Neural progenitor cell (in vitro differentiated cells): Measurements from ENCODE around the gene OTOGL. TPM values are rescaled to one million over a fixed set of nuclear protein-coding genes. Genes with fewer than 3 reads are reported as not detected.

Experiments used
- DNase-seq: peaks from one replicate; pipeline ENCODE4 v3.0.0-alpha.2; 2016; ENCODE audit warnings: low spot score
- H2AFZ ChIP-seq: fragments of 200-600 bp; sonication (generic); replicated peaks from 2 replicates; pipeline ENCODE4 v1.6.1; 2016; ENCODE audit warnings: antibody characterized with exemption
- H3F3A ChIP-seq: fragments of 200-600 bp; sonication (generic); 2 replicates; pipeline ENCODE4 v1.6.1; 2016; ENCODE audit warnings: antibody characterized with exemption, low read depth
- H3K27ac ChIP-seq: fragments of 200-600 bp; sonication (generic); 2 replicates; pipeline ENCODE4 v1.5.1; 2016; ENCODE audit warnings: mild to moderate bottlenecking
- H3K27me3 ChIP-seq: fragments of 200-600 bp; sonication (generic); 2 replicates; pipeline ENCODE4 v1.6.1; 2016; ENCODE audit warnings: mild to moderate bottlenecking, moderate library complexity
- H3K36me3 ChIP-seq: fragments of 200-600 bp; sonication (generic); 2 replicates; pipeline ENCODE4 v1.5.1; 2016
- H3K4me1 ChIP-seq: fragments of 200-600 bp; sonication (generic); 2 replicates; pipeline ENCODE4 v1.6.1; 2016; ENCODE audit warnings: mixed run types
- H3K4me2 ChIP-seq: fragments of 200-600 bp; sonication (generic); 2 replicates; pipeline ENCODE4 v1.6.1; 2016
- H3K4me3 ChIP-seq: fragments of 200-600 bp; sonication (generic); 2 replicates; pipeline ENCODE4 v1.5.1; 2016
- H3K79me2 ChIP-seq: fragments of 200-600 bp; sonication (generic); 2 replicates; pipeline ENCODE4 v1.6.1; 2016; ENCODE audit warnings: low read depth
- H3K9ac ChIP-seq: fragments of 200-600 bp; sonication (generic); 2 replicates; pipeline ENCODE4 v1.6.1; 2016
- H3K9me3 ChIP-seq: fragments of 200-600 bp; sonication (generic); 2 replicates; pipeline ENCODE4 v1.5.1; 2016; ENCODE audit warnings: low read depth
- H4K20me1 ChIP-seq: fragments of 200-600 bp; sonication (generic); 2 replicates; pipeline ENCODE4 v1.6.1; 2016; ENCODE audit warnings: low read depth
- H3K27ac Mint-ChIP-seq: 3 replicates; pipeline ENCODE4 v1.8.0; 2021; ENCODE audit warnings: mixed read lengths
- H3K27me3 Mint-ChIP-seq: 2 replicates; pipeline ENCODE4 v1.8.0; 2022; ENCODE audit warnings: low read depth, mild to moderate bottlenecking, inconsistent platforms, moderate library complexity, mixed read lengths; ENCODE audit not compliant: insufficient read depth
- H3K36me3 Mint-ChIP-seq: 3 replicates; pipeline ENCODE4 v1.8.0; 2021; ENCODE audit warnings: mixed read lengths
- H3K4me1 Mint-ChIP-seq: 3 replicates; pipeline ENCODE4 v1.8.0; 2021; ENCODE audit warnings: mixed read lengths
- H3K4me3 Mint-ChIP-seq: 3 replicates; pipeline ENCODE4 v1.8.0; 2021; ENCODE audit warnings: mild to moderate bottlenecking, moderate library complexity, mixed read lengths
- H3K9me3 Mint-ChIP-seq: 3 replicates; pipeline ENCODE4 v1.8.0; 2020; ENCODE audit warnings: mixed read lengths
- CTCF ChIP-seq: fragments of 200-600 bp; sonication (generic); IDR thresholded peaks from 2 replicates; pipeline ENCODE4 v1.5.1; 2017; ENCODE audit warnings: antibody characterized with exemption, mild to moderate bottlenecking
- EZH2 ChIP-seq: fragments of 200-600 bp; sonication (generic); IDR thresholded peaks from 2 replicates; pipeline ENCODE4 v1.6.1; 2017; ENCODE audit warnings: antibody characterized with exemption, mild to moderate bottlenecking, moderate library complexity
- EZH2phosphoT487 ChIP-seq: fragments of 200-600 bp; sonication (generic); IDR thresholded peaks from 2 replicates; pipeline ENCODE4 v1.6.1; 2017; ENCODE audit warnings: antibody characterized with exemption
- total RNA-seq: library from RNA; depleted of rRNA; stranded (reverse); fragments of >200 nt; gene quantifications from 2 replicates; pipeline ENCODE4 v1.2.3, GENCODE V29; 2015; ENCODE audit warnings: low replicate concordance

Gene OTOGL
- total RNA-seq, 1 donor from 2014 or later = 0.13 TPM

GRCh38 chr12:80262771-80263170, 163.4 kb downstream of the OTOGL start:
- no peak overlapping the region for H2AFZ ChIP-seq
- H3K4me3 Mint-ChIP-seq = no peak overlapping the region

GRCh38 chr12:80264386-80264785, 165.0 kb downstream of the OTOGL start:
- TF ChIP-seq EZH2 (no peak), EZH2phosphoT487 (no peak), CTCF (no peak)
- Histone ChIP-seq H3K79me2 (no peaks in the 10 kb centered on the region), H3K27ac (no peak overlapping the region), H3K9ac (no peak overlapping the region), H3F3A (no peaks in the 10 kb centered on the region), H3K9me3 (no peaks in the 10 kb centered on the region), H2AFZ (no peak overlapping the region), H3K36me3 (no peaks in the 10 kb centered on the region), H3K4me3 (no peak overlapping the region), H4K20me1 (no peaks in the 10 kb centered on the region), H3K4me2 (no peak overlapping the region), H3K4me1 (no peaks in the 10 kb centered on the region), H3K27me3 (no peaks in the 10 kb centered on the region)
- peaks cover 3% of the 10 kb centered on the region for H3K27me3 Mint-ChIP-seq
- DNase-seq = no peak
- no peaks in the 10 kb centered on the region for H3K9me3 Mint-ChIP-seq
- no peak overlapping the region for H3K27ac Mint-ChIP-seq
- H3K36me3 Mint-ChIP-seq = no peaks in the 10 kb centered on the region
- peaks cover 4% of the 10 kb centered on the region for H3K4me1 Mint-ChIP-seq
- H3K4me3 Mint-ChIP-seq = no peak overlapping the region

More at GRCh38 chr12:80262771-80263170, 163.4 kb downstream of the OTOGL start:
- no peak overlapping the region for H3K4me3 ChIP-seq
- no peak overlapping the region for H3K27ac ChIP-seq
- no peaks in the 10 kb centered on the region for H3K36me3 ChIP-seq
- no peaks in the 10 kb centered on the region for H4K20me1 ChIP-seq
- no peak overlapping the region for H3K27ac Mint-ChIP-seq
- H3K36me3 Mint-ChIP-seq = no peaks in the 10 kb centered on the region
- no peaks in the 10 kb centered on the region for H3K79me2 ChIP-seq
- no peaks in the 10 kb centered on the region for H3K9me3 ChIP-seq
- no peaks in the 10 kb centered on the region for H3K27me3 ChIP-seq
- H3K9me3 Mint-ChIP-seq = no peaks in the 10 kb centered on the region
- H3K4me1 Mint-ChIP-seq = peaks cover 4% of the 10 kb centered on the region
- TF ChIP-seq CTCF (no peak), EZH2 (no peak), EZH2phosphoT487 (no peak)
- no peak for DNase-seq
- H3K27me3 Mint-ChIP-seq = peaks cover 3% of the 10 kb centered on the region
- no peak overlapping the region for H3K4me2 ChIP-seq
- H3K9ac ChIP-seq = no peak overlapping the region
- no peaks in the 10 kb centered on the region for H3F3A ChIP-seq
- no peaks in the 10 kb centered on the region for H3K4me1 ChIP-seq

- H3K4me3 ChIP-seq = no peak overlapping the region
- no peaks in the 10 kb centered on the region for H3K36me3 ChIP-seq
- H3K9ac ChIP-seq = no peak overlapping the region
- no peak overlapping the region for H3K4me2 ChIP-seq
- Mint-ChIP-seq H3K9me3 (no peaks in the 10 kb centered on the region), H3K4me1 (peaks cover 4% of the 10 kb centered on the region), H3K36me3 (no peaks in the 10 kb centered on the region), H3K27me3 (peaks cover 3% of the 10 kb centered on the region), H3K4me3 (no peak overlapping the region), H3K27ac (no peak overlapping the region)
- no peak overlapping the region for H3K27ac ChIP-seq
- H4K20me1 ChIP-seq = no peaks in the 10 kb centered on the region
- no peak overlapping the region for H2AFZ ChIP-seq
- H3K27me3 ChIP-seq = no peaks in the 10 kb centered on the region
- DNase-seq = no peak
- H3K79me2 ChIP-seq = no peaks in the 10 kb centered on the region
- no peaks in the 10 kb centered on the region for H3K9me3 ChIP-seq
- H3K4me1 ChIP-seq = no peaks in the 10 kb centered on the region
- no peaks in the 10 kb centered on the region for H3F3A ChIP-seq
- TF ChIP-seq EZH2phosphoT487 (no peak), EZH2 (no peak), CTCF (no peak)
Observed at GRCh38 chr12:80264891-80265290, 165.6 kb downstream of the OTOGL start.
